CD14-positive monocyte (primary cell): Measurements from ENCODE around the gene PLAC1. TPM values are rescaled to one million over a fixed set of nuclear protein-coding genes. Genes with fewer than 3 reads are reported as not detected.

ENCODE experiments used
- DNase-seq, 3 donors: peaks; one replicate each; pipeline ENCODE4 v3.0.0-alpha.2; 2011 to 2022
- H2AFZ ChIP-seq: 2 replicates; pipeline ENCODE4 v1.6.0; 2012; ENCODE audit warnings: mild to moderate bottlenecking, low read depth, low read length, inconsistent platforms; ENCODE audit not compliant: insufficient read depth, poor library complexity, severe bottlenecking
- H3K27ac ChIP-seq, 2 donors: 1 replicate in 1 of 2; 2 replicates in 1 of 2; pipeline ENCODE4 v1.5.1; 2012 to 2013; ENCODE audit warnings: low read length in 2 of 2, control low read depth in 1 of 2, inconsistent platforms in 1 of 2, low read depth in 1 of 2, mild to moderate bottlenecking in 1 of 2
- H3K27me3 ChIP-seq, 2 donors: one replicate each; pipeline versions ENCODE4 v1.6.0 to v1.6.1; 2011 to 2013; ENCODE audit warnings: low read length in 2 of 2; ENCODE audit not compliant: control insufficient read depth in 2 of 2, insufficient read depth in 2 of 2
- H3K36me3 ChIP-seq, 2 donors: replicated peaks in 1 of 2; 1 replicate in 1 of 2; 2 replicates in 1 of 2; pipeline versions ENCODE4 v1.5.1 to v1.6.1; 2012 to 2013; ENCODE audit warnings: low read length in 2 of 2, control low read depth in 1 of 2, inconsistent platforms in 1 of 2, mild to moderate bottlenecking in 1 of 2; ENCODE audit not compliant: insufficient read depth in 2 of 2, control insufficient read depth in 1 of 2
- H3K4me1 ChIP-seq, 2 donors: 1 replicate in 1 of 2; 2 replicates in 1 of 2; pipeline versions ENCODE4 v1.5.1 to v1.6.1; 2012 to 2013; ENCODE audit warnings: low read length in 2 of 2, control low read depth in 1 of 2, inconsistent platforms in 1 of 2, mild to moderate bottlenecking in 1 of 2, moderate library complexity in 1 of 2; ENCODE audit not compliant: insufficient read depth in 2 of 2, control insufficient read depth in 1 of 2
- H3K4me2 ChIP-seq: replicated peaks from 2 replicates; pipeline ENCODE3; 2012; ENCODE audit warnings: low read length, moderate library complexity, mild to moderate bottlenecking; ENCODE audit not compliant: poor library complexity, severe bottlenecking; ENCODE audit errors: extremely low read depth
- H3K4me3 ChIP-seq, 3 experiments: fragments of 200-600 bp in 1 of 3; sonication (generic) in 1 of 3; replicated peaks in 1 of 3; 1 replicate in 2 of 3; 2 replicates in 1 of 3; pipeline ENCODE4 v1.5.1; 2011 to 2013; ENCODE audit warnings: low read length in 3 of 3, mild to moderate bottlenecking in 3 of 3, control low read depth in 2 of 3, low read depth in 2 of 3, inconsistent platforms in 1 of 3, moderate library complexity in 1 of 3
- H3K79me2 ChIP-seq: 2 replicates; pipeline ENCODE4 v1.6.0; 2012; ENCODE audit warnings: mild to moderate bottlenecking, control low read depth, inconsistent platforms, low read length, moderate library complexity; ENCODE audit not compliant: insufficient read depth
- H3K9ac ChIP-seq: 2 replicates; pipeline ENCODE4 v1.6.0; 2017; ENCODE audit warnings: low read length, mild to moderate bottlenecking; ENCODE audit not compliant: insufficient read depth, poor library complexity, severe bottlenecking
- H3K9me3 ChIP-seq, 2 donors: replicated peaks in 1 of 2; 1 replicate in 1 of 2; 2 replicates in 1 of 2; pipeline versions ENCODE4 v1.5.1 to v1.6.1; 2012 to 2013; ENCODE audit warnings: low read length in 2 of 2, control low read depth in 1 of 2; ENCODE audit not compliant: control insufficient read depth in 1 of 2, insufficient read depth in 1 of 2
- H4K20me1 ChIP-seq: 2 replicates; pipeline ENCODE4 v1.6.0; 2012; ENCODE audit warnings: mild to moderate bottlenecking, low read length, control low read depth, moderate library complexity; ENCODE audit not compliant: insufficient read depth
- H3K27ac Mint-ChIP-seq, 7 donors: one replicate each; pipeline ENCODE4 v1.8.0; 2020; ENCODE audit warnings: mild to moderate bottlenecking in 7 of 7, mixed read lengths in 7 of 7, moderate library complexity in 6 of 7, inconsistent platforms in 2 of 7
- H3K27me3 Mint-ChIP-seq, 3 donors: one replicate each; pipeline ENCODE4 v1.8.0; 2021 to 2022; ENCODE audit warnings: low read depth in 3 of 3, mild to moderate bottlenecking in 3 of 3, mixed read lengths in 3 of 3, moderate library complexity in 3 of 3, inconsistent platforms in 1 of 3
- H3K36me3 Mint-ChIP-seq, 2 donors: one replicate each; pipeline ENCODE4 v1.8.0; 2020; ENCODE audit warnings: mixed read lengths in 2 of 2, inconsistent platforms in 1 of 2, mild to moderate bottlenecking in 1 of 2
- H3K4me1 Mint-ChIP-seq: one replicate; pipeline ENCODE4 v1.8.0; 2020; ENCODE audit warnings: mild to moderate bottlenecking, mixed read lengths
- H3K4me3 Mint-ChIP-seq, 2 donors: one replicate each; pipeline ENCODE4 v1.8.0; 2020; ENCODE audit warnings: mild to moderate bottlenecking in 2 of 2, mixed read lengths in 2 of 2, moderate library complexity in 1 of 2
- H3K9me3 Mint-ChIP-seq, 7 donors: one replicate each; pipeline ENCODE4 v1.8.0; 2020 to 2022; ENCODE audit warnings: mixed read lengths in 7 of 7, mild to moderate bottlenecking in 6 of 7, moderate library complexity in 6 of 7, inconsistent platforms in 2 of 7
- CTCF ChIP-seq: fragments of 200-600 bp; IDR thresholded peaks from one replicate; pipeline ENCODE4 v1.8.0; 2022; ENCODE audit warnings: antibody characterized with exemption, mild to moderate bottlenecking
- WGBS: methylation state at CpG from one replicate; pipeline ENCODE4 v1.1.5; 2013; ENCODE audit warnings: missing lambda C conversion rate; ENCODE audit not compliant: insufficient coverage; 5-methylcytosine and 5-hydroxymethylcytosine counted together
- intact Hi-C, 2 donors: fragments of 100-400 bp; cut with micrococcal nuclease; formaldehyde crosslinking; loops; one replicate each; pipeline versions ENCODE4 v1.15.0 to v1.15.1; 2023
- polyA plus RNA-seq, 3 donors: library from polyadenylated mRNA; depleted of rRNA in 1 of 3; unstranded in 2 of 3; stranded (reverse) in 1 of 3; fragments of 300-500 nt in 2 of 3; fragments of >200 nt in 1 of 3; fragmentation: Illumina TruSeq in 2 of 3; gene quantifications; 1 replicate in 2 of 3; 2 replicates in 1 of 3; pipeline ENCODE4 v1.2.3, GENCODE V29; 2012 to 2021
- small RNA-seq: library from RNA; depleted of rRNA; stranded (forward); fragments of <200 nt; gene quantifications from one replicate; pipeline ENCODE3, GENCODE V24; 2012; ENCODE audit warnings: low read depth; ENCODE audit not compliant: insufficient read length

PLAC1 gene
- polyA plus RNA-seq, 3 donors, result not detected

- intact Hi-C loops, result no loop called here
Measured at GRCh38 chrX:134524181-134524580, 134.1 kb downstream of the PLAC1 start.

GRCh38 chrX:134520860-134521390, 137.3 kb downstream of the PLAC1 start:
- Histone ChIP-seq H3K4me2 (no peak overlapping the region), H3K27me3 (no peaks in the 10 kb centered on the region), H3K4me3 (no peak overlapping the region), H4K20me1 (no peaks in the 10 kb centered on the region), H3K4me1 (no peaks in the 10 kb centered on the region), H3K79me2 (no peaks in the 10 kb centered on the region), H3K36me3 (no peaks in the 10 kb centered on the region), H3K9ac (no peak overlapping the region), H2AFZ (no peak overlapping the region), H3K27ac (no peak overlapping the region), H3K9me3 (no peaks in the 10 kb centered on the region)
- no CpG with 5 or more reads among the region's 3 CpGs for whole genome bisulfite sequencing
- Mint-ChIP-seq H3K9me3 (no peaks in the 10 kb centered on the region), H3K4me1 (peaks cover 5% of the 10 kb centered on the region), H3K36me3 (no peaks in the 10 kb centered on the region), H3K4me3 (no peak overlapping the region), H3K27ac (peak overlapping the region in 1 of 7 donors; percentile 11), H3K27me3 (peaks cover 0 to 5% (median 1%) of the 10 kb centered on the region in 3 donors)
- intact Hi-C loops, result no loop called here
- TF ChIP-seq CTCF, result peak; percentile 56
- peak; percentile 8 to 40 (median 27) for DNase-seq

More at GRCh38 chrX:134524181-134524580, 134.1 kb downstream of the PLAC1 start:
- H3K27me3 Mint-ChIP-seq, result peaks cover 0 to 5% (median 1%) of the 10 kb centered on the region in 3 donors
- H3K9me3 Mint-ChIP-seq, result no peaks in the 10 kb centered on the region
- H3K27me3 ChIP-seq, result no peaks in the 10 kb centered on the region
- H3K27ac Mint-ChIP-seq, result no peak overlapping the region
- no peak overlapping the region for H3K9ac ChIP-seq
- no peak overlapping the region for H3K4me3 ChIP-seq
- H3K4me1 Mint-ChIP-seq, result peaks cover 5% of the 10 kb centered on the region
- no peak for TF ChIP-seq CTCF
- no peak overlapping the region for H3K4me3 Mint-ChIP-seq
- H3K27ac ChIP-seq, result no peak overlapping the region
- no peak overlapping the region for H2AFZ ChIP-seq
- H3K4me1 ChIP-seq, result no peaks in the 10 kb centered on the region
- H3K36me3 Mint-ChIP-seq, result no peaks in the 10 kb centered on the region
- no peak for DNase-seq
- no peaks in the 10 kb centered on the region for H3K9me3 ChIP-seq
- no CpG with 5 or more reads among the region's 6 CpGs for WGBS
- no peaks in the 10 kb centered on the region for H4K20me1 ChIP-seq
- H3K79me2 ChIP-seq, result no peaks in the 10 kb centered on the region
- no peaks in the 10 kb centered on the region for H3K36me3 ChIP-seq
- no peak overlapping the region for H3K4me2 ChIP-seq

Small RNA genes within 50 kb of the gene (small RNA-seq; reads per million reads assigned to genes)
- gene AC004383.1 (not detected), gene MIR450A1 (3.3 reads per million, percentile 29 among the genes with 10 or more reads in this experiment), gene MIR450A2 (1.9 reads per million), gene MIR450B (8.0 reads per million, percentile 68 among the genes with 10 or more reads in this experiment), gene MIR503 (22.0 reads per million, percentile 88 among the genes with 10 or more reads in this experiment), gene MIR542 (4.3 reads per million, percentile 42 among the genes with 10 or more reads in this experiment)

Other genes starting within 250 kb of the PLAC1 start
- gene HPRT1, start 198.3 kb downstream of the PLAC1 start, polyA plus RNA-seq, result 10 to 100 TPM; 13.0 to 56.4 (median 54.5) TPM
- gene PABIR2, start 138.7 kb upstream of the PLAC1 start, polyA plus RNA-seq, result 10 to 100 TPM in 1 of 3 donors, 1 to 10 TPM in 2; 2.2 to 37.5 (median 2.3) TPM